Endothelial cell of umbilical vein (primary cell): ENCODE results near the gene DPM2. TPM values are rescaled to one million over a fixed set of nuclear protein-coding genes. Genes with fewer than 3 reads are reported as not detected.

Source experiments
- BruUV-seq: library from RNA; stranded (reverse); fragments of 400-500 nt; replicated peaks from 2 replicates; lab custom pipeline; 2021; lab: Mats Ljungman, UMichigan
- CTCF ChIA-PET: fragments of 300-600, 350-600 bp; sonication (Branson Sonifier 250); formaldehyde crosslinking; loops from one replicate; lab custom pipeline; 2021; ENCODE audit warnings: antibody characterized with exemption, inconsistent platforms; lab: Charles Lee
- POLR2A ChIA-PET: fragments of 300-600, 350-600 bp; sonication (Branson Sonifier 250); formaldehyde crosslinking; loops from one replicate; lab custom pipeline; 2021; ENCODE audit warnings: antibody characterized with exemption, inconsistent platforms; lab: Charles Lee
- DNase-seq: peaks from one replicate; pipeline ENCODE4 v3.0.0-alpha.2; 2011; ENCODE audit warnings: low read depth, low spot score
- FAIRE-seq: peaks from 2 replicates; lab custom pipeline; 2011; peaks lifted over from hg19 to GRCh38; lab: Jason Lieb, UNC
- H2AFZ ChIP-seq: 2 replicates; pipeline ENCODE4 v1.6.0; 2012; ENCODE audit warnings: low read depth, low read length, control low read depth, inconsistent platforms
- H3K27ac ChIP-seq: 2 replicates; pipeline ENCODE4 v1.5.1; 2011; ENCODE audit warnings: low read depth, mild to moderate bottlenecking, control low read depth, low read length, moderate library complexity; ENCODE audit not compliant: insufficient read depth
- H3K27me3 ChIP-seq, 2 experiments: 2 replicates each; pipeline versions ENCODE4 v1.6.0 to v1.6.1; 2011; ENCODE audit warnings: low read length in 2 of 2, mixed read lengths in 1 of 2; ENCODE audit not compliant: control insufficient read depth in 2 of 2, insufficient read depth in 2 of 2
- H3K36me3 ChIP-seq, 2 experiments: 2 replicates in 1 of 2; 3 replicates in 1 of 2; pipeline ENCODE4 v1.5.1; 2011; ENCODE audit warnings: low read length in 2 of 2, mild to moderate bottlenecking in 1 of 2, moderate library complexity in 1 of 2; ENCODE audit not compliant: control insufficient read depth in 2 of 2, insufficient read depth in 2 of 2; ENCODE audit errors: extremely low read depth in 1 of 2
- H3K4me1 ChIP-seq: 3 replicates; pipeline ENCODE4 v1.5.1; 2011; ENCODE audit warnings: mild to moderate bottlenecking, low read length; ENCODE audit not compliant: control insufficient read depth, insufficient read depth; ENCODE audit errors: extremely low read depth
- H3K4me2 ChIP-seq: 2 replicates; pipeline ENCODE4 v1.6.1; 2011; ENCODE audit warnings: low read length, control low read depth, mixed read lengths; ENCODE audit not compliant: insufficient read depth
- H3K4me3 ChIP-seq, 3 experiments: fragments of 200-600 bp in 1 of 3; sonication (generic), shearing (Covaris generic) in 1 of 3; replicated peaks in 1 of 3; 2 replicates each; pipeline ENCODE4 v1.5.1; 2011 to 2016; ENCODE audit warnings: control low read depth in 3 of 3, low read length in 3 of 3, mild to moderate bottlenecking in 2 of 3, inconsistent platforms in 1 of 3, low read depth in 1 of 3, moderate library complexity in 1 of 3; ENCODE audit not compliant: insufficient read depth in 1 of 3
- H3K79me2 ChIP-seq: 2 replicates; pipeline ENCODE4 v1.6.0; 2012; ENCODE audit warnings: low read length, inconsistent platforms; ENCODE audit not compliant: control insufficient read depth, insufficient read depth
- H3K9ac ChIP-seq: replicated peaks from 2 replicates; pipeline ENCODE3; 2011; ENCODE audit warnings: low read length, control low read depth; ENCODE audit not compliant: insufficient read depth; ENCODE audit errors: extremely low read depth
- H3K9me1 ChIP-seq: replicated peaks from 3 replicates; pipeline ENCODE4 v1.6.0; 2011; ENCODE audit warnings: mild to moderate bottlenecking, low read length; ENCODE audit not compliant: control insufficient read depth, insufficient read depth; ENCODE audit errors: extremely low read depth
- H3K9me3 ChIP-seq: replicated peaks from 2 replicates; pipeline ENCODE4 v1.5.1; 2012; ENCODE audit warnings: low read length, inconsistent platforms; ENCODE audit not compliant: control insufficient read depth, insufficient read depth
- H4K20me1 ChIP-seq: replicated peaks from 2 replicates; pipeline ENCODE3; 2011; ENCODE audit warnings: mild to moderate bottlenecking, low read length; ENCODE audit not compliant: control insufficient read depth, insufficient read depth; ENCODE audit errors: extremely low read depth
- EZH2 ChIP-seq: IDR thresholded peaks from 2 replicates; pipeline ENCODE4 v1.6.1; 2012; ENCODE audit warnings: borderline replicate concordance, low read depth, mild to moderate bottlenecking, moderate library complexity, low read length, inconsistent platforms; ENCODE audit not compliant: severe bottlenecking
- FOS ChIP-seq: IDR thresholded peaks from 2 replicates; pipeline ENCODE4 v1.6.1; 2011; ENCODE audit warnings: mild to moderate bottlenecking, low read length, moderate library complexity, borderline replicate concordance; ENCODE audit not compliant: insufficient read depth
- GATA2 ChIP-seq: IDR thresholded peaks from 2 replicates; pipeline ENCODE4 v1.7.0; 2011; ENCODE audit warnings: low read depth, mild to moderate bottlenecking, moderate library complexity, mixed read lengths, low read length; ENCODE audit not compliant: insufficient read length, insufficient read depth
- JUN ChIP-seq: IDR thresholded peaks from 2 replicates; pipeline ENCODE4 v1.6.1; 2011; ENCODE audit warnings: borderline replicate concordance, low read depth; ENCODE audit not compliant: insufficient read length, insufficient read depth
- MYC ChIP-seq: IDR thresholded peaks from one replicate; pipeline ENCODE4 v1.6.1; 2011; ENCODE audit warnings: mild to moderate bottlenecking, low read depth, low read length
- POLR2A ChIP-seq: IDR thresholded peaks from 2 replicates; pipeline ENCODE4 v1.6.1; 2012; ENCODE audit warnings: low read depth, mild to moderate bottlenecking, control low read depth, low read length
- POLR2AphosphoS5 ChIP-seq: IDR thresholded peaks from 2 replicates; pipeline ENCODE4 v1.6.1; 2012; ENCODE audit warnings: low read depth, mild to moderate bottlenecking, control low read depth, low read length, moderate library complexity; ENCODE audit not compliant: insufficient read depth
- dilution Hi-C: fragments of 300-500 bp; cut with MboI; formaldehyde crosslinking; loops from one replicate; pipeline ENCODE4 v1.15.0; 2019; ENCODE audit warnings: low sequenced_read_pairs; ENCODE audit not compliant: extremely low pct_ligation_motif_present
- intact Hi-C: fragments of 100-400 bp; cut with micrococcal nuclease; formaldehyde crosslinking; loops from one replicate; pipeline ENCODE4 v1.10.0; 2022
- polyA plus RNA-seq, 4 experiments: library from polyadenylated mRNA; depleted of rRNA in 3 of 4; stranded (reverse) in 3 of 4; unstranded in 1 of 4; fragments of >200 nt; gene quantifications; 2 replicates each; pipeline versions ENCODE4 v1.2.1 to v1.2.3, GENCODE V29; 2011 to 2012; ENCODE audit warnings: missing spikeins in 1 of 4
- total RNA-seq: library from RNA; stranded (reverse); gene quantifications from 2 replicates; pipeline ENCODE4 v1.2.3, GENCODE V29; 2021
- TF ChIP-seq, protein P1 (sequence below), 2 donors: IDR thresholded peaks; 1 replicate in 1 of 2; 2 replicates in 1 of 2; pipeline ENCODE4 v1.5.1; 2011; ENCODE audit warnings: low read length in 2 of 2, mild to moderate bottlenecking in 2 of 2, moderate library complexity in 2 of 2, control low read depth in 1 of 2, inconsistent platforms in 1 of 2, low read depth in 1 of 2; ENCODE audit not compliant: insufficient read depth in 1 of 2; ENCODE audit errors: extremely low read depth in 1 of 2
- TF ChIP-seq, protein P2 (sequence below): IDR thresholded peaks from 2 replicates; pipeline ENCODE4 v1.6.1; 2011; ENCODE audit not compliant: insufficient read depth, insufficient read length

DPM2 gene
- total and polyA plus RNA-seq, 2 donors (not counting 3 experiments of a cell fraction or from before 2014, with no cell fraction given) = 47.9 to 63.9 TPM

DNA sequence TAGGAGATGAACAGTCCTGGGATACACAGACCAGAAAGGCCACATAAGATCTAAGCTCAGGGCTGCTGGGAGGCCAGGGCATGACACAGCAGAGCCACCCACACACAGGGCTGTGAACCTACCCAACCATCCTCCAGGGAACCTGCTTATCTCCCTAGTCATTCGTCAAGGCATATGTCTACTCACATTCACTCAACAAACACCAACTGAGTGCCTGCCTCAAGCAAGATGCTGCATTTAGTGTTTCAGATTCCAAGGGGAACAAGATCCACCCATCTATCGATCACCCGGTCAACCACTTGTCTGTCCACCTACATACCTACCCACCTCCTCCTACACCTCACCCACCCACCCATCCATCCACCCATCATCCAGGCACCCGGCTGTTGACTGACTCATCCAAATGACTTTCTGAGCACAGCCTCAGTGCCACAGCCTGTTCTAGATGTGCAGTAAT is 1.9 kb downstream of the DPM2 start:
- POLR2A ChIA-PET = no interaction called here
- no TSS peak for BruUV-seq
- Histone ChIP-seq H3K27ac (no peak overlapping the region), H3K36me3 (peaks cover 0 to 3% of the 10 kb centered on the region in 2 experiments), H3K4me3 (no peak overlapping the region), H3K9me1 (no peaks in the 10 kb centered on the region), H2AFZ (no peak overlapping the region), H3K4me2 (peak overlapping the region; percentile 74), H3K9ac (no peak overlapping the region), H4K20me1 (no peaks in the 10 kb centered on the region), H3K27me3 (no peaks in the 10 kb centered on the region), H3K79me2 (peaks cover 21% of the 10 kb centered on the region), H3K9me3 (no peaks in the 10 kb centered on the region), H3K4me1 (peaks cover 31% of the 10 kb centered on the region)
- intact Hi-C loops = no loop called here
- dilution Hi-C loops = no loop called here
- TF ChIP-seq, protein P1, sequence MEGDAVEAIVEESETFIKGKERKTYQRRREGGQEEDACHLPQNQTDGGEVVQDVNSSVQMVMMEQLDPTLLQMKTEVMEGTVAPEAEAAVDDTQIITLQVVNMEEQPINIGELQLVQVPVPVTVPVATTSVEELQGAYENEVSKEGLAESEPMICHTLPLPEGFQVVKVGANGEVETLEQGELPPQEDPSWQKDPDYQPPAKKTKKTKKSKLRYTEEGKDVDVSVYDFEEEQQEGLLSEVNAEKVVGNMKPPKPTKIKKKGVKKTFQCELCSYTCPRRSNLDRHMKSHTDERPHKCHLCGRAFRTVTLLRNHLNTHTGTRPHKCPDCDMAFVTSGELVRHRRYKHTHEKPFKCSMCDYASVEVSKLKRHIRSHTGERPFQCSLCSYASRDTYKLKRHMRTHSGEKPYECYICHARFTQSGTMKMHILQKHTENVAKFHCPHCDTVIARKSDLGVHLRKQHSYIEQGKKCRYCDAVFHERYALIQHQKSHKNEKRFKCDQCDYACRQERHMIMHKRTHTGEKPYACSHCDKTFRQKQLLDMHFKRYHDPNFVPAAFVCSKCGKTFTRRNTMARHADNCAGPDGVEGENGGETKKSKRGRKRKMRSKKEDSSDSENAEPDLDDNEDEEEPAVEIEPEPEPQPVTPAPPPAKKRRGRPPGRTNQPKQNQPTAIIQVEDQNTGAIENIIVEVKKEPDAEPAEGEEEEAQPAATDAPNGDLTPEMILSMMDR (IDR thresholded peaks at IDR 0.05; ENCODE audit: extremely low read depth in 1 of 2, insufficient read depth in 1 of 2, low read depth in 1 of 2, low read length in 2 of 2) = no peak
- no peak for TF ChIP-seq GATA2
- no peak for TF ChIP-seq JUN
- TF ChIP-seq, protein P2, sequence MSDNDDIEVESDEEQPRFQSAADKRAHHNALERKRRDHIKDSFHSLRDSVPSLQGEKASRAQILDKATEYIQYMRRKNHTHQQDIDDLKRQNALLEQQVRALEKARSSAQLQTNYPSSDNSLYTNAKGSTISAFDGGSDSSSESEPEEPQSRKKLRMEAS = no peak
- no peak for TF ChIP-seq EZH2
- TF ChIP-seq POLR2A = no peak
- TF ChIP-seq MYC = no peak
- no peak for TF ChIP-seq FOS
- no peak for TF ChIP-seq POLR2AphosphoS5
- FAIRE-seq (no peak), DNase-seq (no peak)
- CTCF ChIA-PET = interaction anchor here (0.6 kb wide), 1 partner anchor 414 kb away, joined by 4 read pairs; no protein-coding TSS in a partner anchor
